Endothelial cell of umbilical vein (primary cell): ENCODE data around the gene NMNAT3. TPM values are rescaled to one million over a fixed set of nuclear protein-coding genes. Genes with fewer than 3 reads are reported as not detected.

ENCODE experiments used
- BruUV-seq: library from RNA; stranded (reverse); fragments of 400-500 nt; replicated peaks from 2 replicates; lab custom pipeline; 2021; lab: Mats Ljungman, UMichigan
- CTCF ChIA-PET: fragments of 300-600, 350-600 bp; sonication (Branson Sonifier 250); formaldehyde crosslinking; loops from one replicate; lab custom pipeline; 2021; ENCODE audit warnings: antibody characterized with exemption, inconsistent platforms; lab: Charles Lee
- POLR2A ChIA-PET: fragments of 300-600, 350-600 bp; sonication (Branson Sonifier 250); formaldehyde crosslinking; loops from one replicate; lab custom pipeline; 2021; ENCODE audit warnings: antibody characterized with exemption, inconsistent platforms; lab: Charles Lee
- DNase-seq: peaks from one replicate; pipeline ENCODE4 v3.0.0-alpha.2; 2011; ENCODE audit warnings: low read depth, low spot score
- FAIRE-seq: peaks from 2 replicates; lab custom pipeline; 2011; peaks lifted over from hg19 to GRCh38; lab: Jason Lieb, UNC
- H2AFZ ChIP-seq: 2 replicates; pipeline ENCODE4 v1.6.0; 2012; ENCODE audit warnings: low read depth, low read length, control low read depth, inconsistent platforms
- H3K27ac ChIP-seq: 2 replicates; pipeline ENCODE4 v1.5.1; 2011; ENCODE audit warnings: low read depth, mild to moderate bottlenecking, control low read depth, low read length, moderate library complexity; ENCODE audit not compliant: insufficient read depth
- H3K27me3 ChIP-seq, 2 experiments: 2 replicates each; pipeline versions ENCODE4 v1.6.0 to v1.6.1; 2011; ENCODE audit warnings: low read length in 2 of 2, mixed read lengths in 1 of 2; ENCODE audit not compliant: control insufficient read depth in 2 of 2, insufficient read depth in 2 of 2
- H3K36me3 ChIP-seq, 2 experiments: 2 replicates in 1 of 2; 3 replicates in 1 of 2; pipeline ENCODE4 v1.5.1; 2011; ENCODE audit warnings: low read length in 2 of 2, mild to moderate bottlenecking in 1 of 2, moderate library complexity in 1 of 2; ENCODE audit not compliant: control insufficient read depth in 2 of 2, insufficient read depth in 2 of 2; ENCODE audit errors: extremely low read depth in 1 of 2
- H3K4me1 ChIP-seq: 3 replicates; pipeline ENCODE4 v1.5.1; 2011; ENCODE audit warnings: mild to moderate bottlenecking, low read length; ENCODE audit not compliant: control insufficient read depth, insufficient read depth; ENCODE audit errors: extremely low read depth
- H3K4me2 ChIP-seq: 2 replicates; pipeline ENCODE4 v1.6.1; 2011; ENCODE audit warnings: low read length, control low read depth, mixed read lengths; ENCODE audit not compliant: insufficient read depth
- H3K4me3 ChIP-seq, 3 experiments: fragments of 200-600 bp in 1 of 3; sonication (generic), shearing (Covaris generic) in 1 of 3; replicated peaks in 1 of 3; 2 replicates each; pipeline ENCODE4 v1.5.1; 2011 to 2016; ENCODE audit warnings: control low read depth in 3 of 3, low read length in 3 of 3, mild to moderate bottlenecking in 2 of 3, inconsistent platforms in 1 of 3, low read depth in 1 of 3, moderate library complexity in 1 of 3; ENCODE audit not compliant: insufficient read depth in 1 of 3
- H3K79me2 ChIP-seq: 2 replicates; pipeline ENCODE4 v1.6.0; 2012; ENCODE audit warnings: low read length, inconsistent platforms; ENCODE audit not compliant: control insufficient read depth, insufficient read depth
- H3K9ac ChIP-seq: replicated peaks from 2 replicates; pipeline ENCODE3; 2011; ENCODE audit warnings: low read length, control low read depth; ENCODE audit not compliant: insufficient read depth; ENCODE audit errors: extremely low read depth
- H3K9me1 ChIP-seq: replicated peaks from 3 replicates; pipeline ENCODE4 v1.6.0; 2011; ENCODE audit warnings: mild to moderate bottlenecking, low read length; ENCODE audit not compliant: control insufficient read depth, insufficient read depth; ENCODE audit errors: extremely low read depth
- H3K9me3 ChIP-seq: replicated peaks from 2 replicates; pipeline ENCODE4 v1.5.1; 2012; ENCODE audit warnings: low read length, inconsistent platforms; ENCODE audit not compliant: control insufficient read depth, insufficient read depth
- H4K20me1 ChIP-seq: replicated peaks from 2 replicates; pipeline ENCODE3; 2011; ENCODE audit warnings: mild to moderate bottlenecking, low read length; ENCODE audit not compliant: control insufficient read depth, insufficient read depth; ENCODE audit errors: extremely low read depth
- CTCF ChIP-seq, 2 donors: IDR thresholded peaks; 1 replicate in 1 of 2; 2 replicates in 1 of 2; pipeline ENCODE4 v1.5.1; 2011; ENCODE audit warnings: low read length in 2 of 2, mild to moderate bottlenecking in 2 of 2, moderate library complexity in 2 of 2, control low read depth in 1 of 2, inconsistent platforms in 1 of 2, low read depth in 1 of 2; ENCODE audit not compliant: insufficient read depth in 1 of 2; ENCODE audit errors: extremely low read depth in 1 of 2
- EZH2 ChIP-seq: IDR thresholded peaks from 2 replicates; pipeline ENCODE4 v1.6.1; 2012; ENCODE audit warnings: borderline replicate concordance, low read depth, mild to moderate bottlenecking, moderate library complexity, low read length, inconsistent platforms; ENCODE audit not compliant: severe bottlenecking
- FOS ChIP-seq: IDR thresholded peaks from 2 replicates; pipeline ENCODE4 v1.6.1; 2011; ENCODE audit warnings: mild to moderate bottlenecking, low read length, moderate library complexity, borderline replicate concordance; ENCODE audit not compliant: insufficient read depth
- GATA2 ChIP-seq: IDR thresholded peaks from 2 replicates; pipeline ENCODE4 v1.7.0; 2011; ENCODE audit warnings: low read depth, mild to moderate bottlenecking, moderate library complexity, mixed read lengths, low read length; ENCODE audit not compliant: insufficient read length, insufficient read depth
- JUN ChIP-seq: IDR thresholded peaks from 2 replicates; pipeline ENCODE4 v1.6.1; 2011; ENCODE audit warnings: borderline replicate concordance, low read depth; ENCODE audit not compliant: insufficient read length, insufficient read depth
- MAX ChIP-seq: IDR thresholded peaks from 2 replicates; pipeline ENCODE4 v1.6.1; 2011; ENCODE audit not compliant: insufficient read depth, insufficient read length
- MYC ChIP-seq: IDR thresholded peaks from one replicate; pipeline ENCODE4 v1.6.1; 2011; ENCODE audit warnings: mild to moderate bottlenecking, low read depth, low read length
- POLR2A ChIP-seq: IDR thresholded peaks from 2 replicates; pipeline ENCODE4 v1.6.1; 2012; ENCODE audit warnings: low read depth, mild to moderate bottlenecking, control low read depth, low read length
- POLR2AphosphoS5 ChIP-seq: IDR thresholded peaks from 2 replicates; pipeline ENCODE4 v1.6.1; 2012; ENCODE audit warnings: low read depth, mild to moderate bottlenecking, control low read depth, low read length, moderate library complexity; ENCODE audit not compliant: insufficient read depth
- dilution Hi-C: fragments of 300-500 bp; cut with MboI; formaldehyde crosslinking; loops from one replicate; pipeline ENCODE4 v1.15.0; 2019; ENCODE audit warnings: low sequenced_read_pairs; ENCODE audit not compliant: extremely low pct_ligation_motif_present
- intact Hi-C: fragments of 100-400 bp; cut with micrococcal nuclease; formaldehyde crosslinking; loops from one replicate; pipeline ENCODE4 v1.10.0; 2022
- polyA plus RNA-seq, 4 experiments: library from polyadenylated mRNA; depleted of rRNA in 3 of 4; stranded (reverse) in 3 of 4; unstranded in 1 of 4; fragments of >200 nt; gene quantifications; 2 replicates each; pipeline versions ENCODE4 v1.2.1 to v1.2.3, GENCODE V29; 2011 to 2012; ENCODE audit warnings: missing spikeins in 1 of 4
- total RNA-seq: library from RNA; stranded (reverse); gene quantifications from 2 replicates; pipeline ENCODE4 v1.2.3, GENCODE V29; 2021

Gene NMNAT3
- total and polyA plus RNA-seq, 2 donors (not counting 3 experiments of a cell fraction or from before 2014, with no cell fraction given) = 0.59 to 0.60 TPM

DNA sequence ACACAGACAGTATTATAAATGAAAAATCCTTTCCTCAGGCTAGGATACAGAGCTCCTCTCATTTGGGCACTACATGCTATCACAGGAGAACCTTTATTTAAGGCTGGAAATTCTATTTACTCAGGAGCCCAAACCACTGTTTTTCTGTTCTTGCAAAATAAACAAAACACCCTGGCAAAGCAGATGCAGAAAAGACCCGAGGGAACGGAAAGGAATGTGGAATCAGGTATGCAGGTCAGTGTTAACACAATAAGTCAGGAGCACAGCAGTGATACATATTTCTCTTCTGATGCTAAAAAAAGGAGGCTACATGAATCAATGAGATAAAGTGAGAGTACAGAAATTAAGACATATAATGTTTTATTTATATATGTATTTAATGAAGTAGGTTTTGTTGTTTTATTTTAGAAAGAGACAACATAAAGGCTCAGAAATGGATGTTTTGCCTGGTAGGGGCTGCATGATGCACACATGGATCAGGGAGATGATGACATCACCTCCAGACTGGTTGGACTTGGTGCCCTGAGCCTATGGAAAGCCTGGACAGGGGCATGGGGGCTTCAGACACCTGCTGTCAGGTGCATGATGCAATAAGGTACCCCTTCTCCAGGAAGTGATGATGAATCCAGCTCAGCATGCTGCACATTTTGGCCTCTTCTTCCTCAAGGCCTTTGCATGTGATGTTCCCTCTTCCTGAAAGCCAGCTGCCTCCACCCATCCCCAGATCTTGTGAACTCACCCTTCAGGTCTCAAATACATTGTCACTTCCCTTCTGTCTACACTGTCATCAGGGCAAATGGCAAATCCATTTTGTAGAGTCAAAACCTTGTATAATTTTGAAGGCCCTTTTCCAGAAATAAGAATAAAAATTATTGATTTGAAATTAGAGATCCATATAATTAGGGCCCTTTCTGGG is 119.2 kb downstream of the NMNAT3 start:
- Histone ChIP-seq H3K36me3 (no peaks in the 10 kb centered on the region), H3K4me1 (no peaks in the 10 kb centered on the region), H3K27ac (no peak overlapping the region), H4K20me1 (no peaks in the 10 kb centered on the region), H3K9me1 (no peaks in the 10 kb centered on the region), H3K4me2 (no peak overlapping the region), H3K9me3 (no peaks in the 10 kb centered on the region), H3K4me3 (no peak overlapping the region), H3K27me3 (no peaks in the 10 kb centered on the region), H3K9ac (no peak overlapping the region), H3K79me2 (no peaks in the 10 kb centered on the region), H2AFZ (no peak overlapping the region)
- no peak for FAIRE-seq
- TF ChIP-seq FOS = no peak
- no peak for TF ChIP-seq POLR2AphosphoS5
- no peak for TF ChIP-seq MYC
- TF ChIP-seq EZH2 = no peak
- TF ChIP-seq JUN = no peak
- TF ChIP-seq MAX = no peak
- ChIA-PET CTCF (no interaction called here), POLR2A (no interaction called here)
- DNase-seq = no peak
- BruUV-seq = no TSS peak
- dilution Hi-C loops (no loop called here), intact Hi-C loops (no loop called here)

GRCh38 chr3:139557041-139557440 is 120.7 kb downstream of the NMNAT3 start:
- POLR2A ChIA-PET = no interaction called here
- H3K36me3 ChIP-seq = no peaks in the 10 kb centered on the region
- BruUV-seq = no TSS peak
- CTCF ChIA-PET = no interaction called here
- no peak overlapping the region for H3K4me3 ChIP-seq
- H2AFZ ChIP-seq = no peak overlapping the region
- FAIRE-seq = no peak
- no peaks in the 10 kb centered on the region for H3K9me3 ChIP-seq
- H3K9ac ChIP-seq = no peak overlapping the region
- H4K20me1 ChIP-seq = no peaks in the 10 kb centered on the region
- no peaks in the 10 kb centered on the region for H3K4me1 ChIP-seq
- H3K4me2 ChIP-seq = no peak overlapping the region
- DNase-seq = no peak
- TF ChIP-seq JUN (no peak), CTCF (IDR thresholded peaks at IDR 0.05; ENCODE audit: extremely low read depth in 1 of 2, insufficient read depth in 1 of 2, low read depth in 1 of 2, low read length in 2 of 2) (no peak), POLR2A (no peak), EZH2 (no peak), MAX (no peak), FOS (no peak), GATA2 (no peak), POLR2AphosphoS5 (no peak), MYC (no peak)
- no peaks in the 10 kb centered on the region for H3K79me2 ChIP-seq
- dilution Hi-C loops (no loop called here), intact Hi-C loops (no loop called here)
- no peaks in the 10 kb centered on the region for H3K27me3 ChIP-seq
- H3K27ac ChIP-seq = no peak overlapping the region
- no peaks in the 10 kb centered on the region for H3K9me1 ChIP-seq
